Inferior parietal cortex (tissue), 1 donor: ENCODE data around the gene HOXB6.

Experiments used
- DNase-seq: peaks from one replicate; pipeline ENCODE4 v3.0.0-alpha.2; 2016; ENCODE audit errors: extremely low spot score

HOXB6 gene

DNA sequence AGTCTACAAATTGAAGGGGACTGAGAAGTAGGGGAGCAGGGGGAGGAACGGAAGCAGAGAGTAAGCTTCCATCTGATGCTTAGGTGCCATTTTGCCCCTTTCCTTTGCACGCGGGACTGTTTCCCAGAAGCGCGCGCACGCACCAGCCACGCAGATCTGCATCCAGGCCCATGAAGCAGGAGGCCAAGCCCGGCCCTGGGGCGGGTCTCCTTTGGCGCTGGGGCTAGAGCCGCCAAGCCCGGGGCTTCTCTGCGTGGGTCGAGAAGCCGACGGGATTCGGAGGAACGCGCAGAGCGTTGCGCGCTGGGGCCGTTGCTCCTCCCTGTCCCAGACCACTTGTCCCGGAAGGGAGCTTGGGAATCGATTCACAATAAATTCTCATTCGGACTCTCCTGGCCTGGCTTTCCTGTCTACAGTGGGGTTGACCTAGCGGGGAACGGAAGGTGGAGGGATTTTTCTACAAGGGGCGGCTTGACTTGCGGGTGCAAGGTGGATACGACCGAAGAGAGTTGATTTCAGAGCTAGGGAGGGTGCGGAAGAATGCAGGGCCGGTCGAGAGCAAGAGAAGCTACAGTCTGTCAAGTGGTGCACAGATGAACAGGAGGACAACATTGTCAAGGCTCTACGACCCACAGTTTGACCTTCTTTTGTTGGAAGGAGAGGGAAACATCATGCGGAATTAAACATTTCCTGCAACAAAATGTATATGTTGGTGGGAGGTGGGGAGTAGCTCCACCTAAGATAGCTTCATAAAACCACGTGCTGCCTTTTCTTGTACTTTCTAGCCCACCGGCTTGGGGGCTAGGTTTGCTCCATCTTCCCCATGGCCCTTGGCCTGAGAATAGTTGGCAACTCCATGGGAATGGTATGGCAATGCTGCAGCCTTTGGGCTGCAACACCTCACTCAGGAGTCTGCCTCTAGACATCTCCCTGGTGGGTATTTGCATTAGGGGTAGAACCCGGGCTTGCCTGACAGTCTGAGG lies 16.9 kb upstream of the HOXB6 start:
- no peak for DNase-seq

DNA sequence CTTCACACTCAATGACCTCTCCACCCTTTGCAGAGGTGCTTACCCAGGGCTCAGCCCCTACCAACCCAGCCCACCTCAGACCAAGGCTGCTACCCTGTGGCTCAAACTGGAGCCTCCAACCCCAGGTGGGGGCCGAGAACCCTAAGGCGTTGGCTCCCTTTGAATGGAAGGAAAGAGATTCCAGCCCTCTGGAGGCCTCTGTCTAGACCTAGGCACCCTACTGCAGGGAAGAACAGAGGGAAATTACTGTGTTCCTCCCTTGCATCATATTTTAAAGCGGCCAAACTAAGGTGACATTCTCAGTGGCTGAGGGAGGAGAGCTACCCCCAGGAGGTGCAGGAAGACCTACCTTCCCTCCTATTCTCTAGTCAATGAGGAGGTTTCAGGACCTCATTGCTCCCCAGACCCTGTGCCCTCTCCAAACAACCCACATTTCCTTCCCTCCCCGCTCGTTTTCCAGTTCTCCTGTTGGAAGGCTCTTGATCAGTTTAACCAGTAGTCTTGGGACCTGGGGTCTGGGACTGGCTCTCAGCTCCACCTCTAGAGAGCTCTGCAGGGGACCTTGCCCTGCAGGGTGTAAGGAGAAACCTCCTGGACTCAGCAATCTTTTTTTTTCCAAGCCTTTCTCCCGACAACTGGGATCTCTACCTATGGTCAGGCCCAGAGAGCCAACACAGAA lies 15.8 kb upstream of the HOXB6 start:
- DNase-seq = no peak

GRCh38 chr17:48619826-48620449 lies 15.2 kb upstream of the HOXB6 start:
- no peak for DNase-seq

- peak; percentile 89 for DNase-seq
These were observed 13.6 kb upstream of the HOXB6 start for GRCh38 chr17:48618256-48618896.

GRCh38 chr17:48617471-48618255 lies 12.9 kb upstream of the HOXB6 start:
- DNase-seq = no peak

- no peak for DNase-seq
These were observed 12.1 kb upstream of the HOXB6 start for GRCh38 chr17:48616717-48617470.

DNA sequence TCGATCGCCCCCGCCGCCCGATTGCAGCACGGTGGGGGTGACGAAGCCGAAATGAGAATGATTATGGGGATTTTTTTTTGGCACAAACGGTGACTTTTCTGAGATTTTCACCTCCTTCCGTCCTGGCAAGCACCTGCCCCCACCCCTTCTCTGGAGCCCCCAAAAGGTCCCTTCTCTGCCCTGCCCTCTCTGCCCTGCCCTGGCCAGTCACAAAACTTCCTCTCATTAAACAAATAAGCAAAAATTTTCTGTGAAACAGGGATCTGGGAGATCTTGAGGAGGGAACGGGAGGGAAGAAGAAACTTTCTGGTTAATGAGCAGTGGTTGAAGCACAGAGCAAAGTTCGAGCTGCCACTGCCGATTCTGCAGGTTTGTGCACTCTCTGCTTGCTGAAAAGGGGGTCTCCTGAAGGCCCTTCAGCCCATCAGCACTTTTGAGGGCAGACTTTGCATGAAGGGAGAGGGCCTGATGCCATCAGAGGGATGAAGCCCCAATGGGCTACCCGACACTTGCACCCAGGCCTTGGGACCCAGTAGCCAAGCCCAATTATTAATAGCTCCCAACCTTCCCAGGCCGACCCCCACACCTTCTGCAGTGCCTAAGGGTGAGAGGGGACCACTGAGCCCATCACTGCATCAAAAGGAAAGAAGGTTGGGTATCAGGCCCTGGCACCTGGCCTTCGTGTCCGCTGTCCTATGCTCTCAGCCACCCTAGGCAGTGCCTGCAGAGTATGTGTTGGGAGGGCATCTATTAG lies 11.4 kb upstream of the HOXB6 start:
- no peak for DNase-seq

GRCh38 chr17:48615047-48615962 lies 10.5 kb upstream of the HOXB6 start, which contains the start of gene HOXB8:
HOXB8 (minus strand) TSS chr17:48615292; CDS start chr17:48614704, 588 bp downstream.
- no peak for DNase-seq

GRCh38 chr17:48613862-48614694 lies 9.3 kb upstream of the HOXB6 start:
- DNase-seq = no peak

DNA sequence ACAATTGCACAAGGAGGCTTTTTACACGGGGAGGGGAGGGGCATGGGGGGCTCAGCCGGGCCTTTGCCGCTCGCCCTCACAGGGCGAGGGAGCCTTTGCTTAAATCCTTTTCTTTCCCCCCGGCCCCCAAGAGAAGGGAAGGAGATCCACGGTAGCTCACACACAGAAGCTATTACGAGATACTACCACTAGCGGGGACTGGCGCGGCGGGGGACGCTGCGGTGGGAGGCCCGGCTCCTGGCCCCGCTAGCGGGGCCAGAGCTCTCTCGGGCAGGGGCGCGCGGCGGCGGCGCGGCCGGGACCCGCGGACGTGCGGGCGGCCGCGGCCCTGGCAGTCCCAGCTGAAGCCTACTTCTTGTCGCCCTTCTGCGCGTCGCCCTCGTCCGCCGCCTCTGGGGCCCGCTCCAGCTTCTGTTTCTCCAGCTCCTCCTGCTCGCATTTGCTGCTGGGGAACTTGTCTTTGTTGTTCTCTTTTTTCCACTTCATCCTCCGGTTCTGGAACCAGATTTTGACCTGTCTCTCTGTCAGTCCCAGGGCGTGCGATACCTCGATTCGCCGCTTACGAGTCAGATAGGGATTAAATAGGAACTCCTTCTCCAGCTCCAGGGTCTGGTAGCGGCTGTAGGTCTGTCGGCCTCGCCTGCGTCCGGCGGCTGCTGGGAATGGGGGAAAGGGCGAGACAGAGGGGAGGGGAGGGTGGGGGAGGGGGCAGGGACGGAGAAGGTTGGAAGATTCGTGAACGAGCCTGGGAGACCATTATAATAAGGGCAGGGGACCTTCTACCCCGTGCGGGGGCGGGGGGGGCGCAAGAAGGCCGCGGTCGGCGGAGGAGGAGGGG lies 8.3 kb upstream of the HOXB6 start:
- no peak for DNase-seq

GRCh38 chr17:48612456-48612853 lies 7.7 kb upstream of the HOXB6 start:
- DNase-seq = no peak

- DNase-seq = no peak
These were observed 7.1 kb upstream of the HOXB6 start for GRCh38 chr17:48611681-48612455.

DNA sequence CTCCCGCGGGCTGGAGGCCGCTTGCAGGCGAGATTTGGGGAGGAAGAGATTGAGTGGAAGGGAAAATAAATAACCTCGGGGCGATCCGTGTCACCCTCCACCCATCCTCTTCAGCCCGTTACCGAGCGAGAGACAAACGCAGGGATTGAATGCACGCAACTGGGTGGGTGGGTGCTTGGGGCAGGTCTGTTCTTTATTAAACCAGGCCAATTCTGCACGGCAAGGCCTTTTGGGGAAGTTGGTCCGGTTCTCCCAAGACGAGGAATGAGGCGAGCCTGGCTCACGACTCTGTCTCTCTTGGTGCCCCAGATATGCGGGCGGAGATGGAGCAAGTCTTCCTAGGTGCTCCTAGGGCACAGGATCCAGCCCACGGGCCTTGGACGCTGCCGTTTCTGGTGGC lies 6.4 kb upstream of the HOXB6 start:
- no peak for DNase-seq

GRCh38 chr17:48610282-48611211 lies 5.8 kb upstream of the HOXB6 start, which contains the start of gene HOXB7:
HOXB7 (minus strand) TSS chr17:48611017; CDS start chr17:48610918, 99 bp downstream.
- DNase-seq = peak; percentile 4
